HG03457 (cell line): Measurements from ENCODE around the gene GLP2R.
"Not testable (repeated sequence)": the region's sequence is repeated elsewhere in the genome, so short reads cannot be mapped to it uniquely, and the experiment has no call there.

ENCODE experiments used
- ATAC-seq: cut with Tn5 transposase; IDR thresholded peaks from one replicate; pipeline ENCODE4 v1.9.1; 2021; ENCODE audit warnings: moderate number of reproducible peaks; ENCODE audit not compliant: unreplicated experiment

GLP2R gene, protein sequence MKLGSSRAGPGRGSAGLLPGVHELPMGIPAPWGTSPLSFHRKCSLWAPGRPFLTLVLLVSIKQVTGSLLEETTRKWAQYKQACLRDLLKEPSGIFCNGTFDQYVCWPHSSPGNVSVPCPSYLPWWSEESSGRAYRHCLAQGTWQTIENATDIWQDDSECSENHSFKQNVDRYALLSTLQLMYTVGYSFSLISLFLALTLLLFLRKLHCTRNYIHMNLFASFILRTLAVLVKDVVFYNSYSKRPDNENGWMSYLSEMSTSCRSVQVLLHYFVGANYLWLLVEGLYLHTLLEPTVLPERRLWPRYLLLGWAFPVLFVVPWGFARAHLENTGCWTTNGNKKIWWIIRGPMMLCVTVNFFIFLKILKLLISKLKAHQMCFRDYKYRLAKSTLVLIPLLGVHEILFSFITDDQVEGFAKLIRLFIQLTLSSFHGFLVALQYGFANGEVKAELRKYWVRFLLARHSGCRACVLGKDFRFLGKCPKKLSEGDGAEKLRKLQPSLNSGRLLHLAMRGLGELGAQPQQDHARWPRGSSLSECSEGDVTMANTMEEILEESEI

GRCh38 chr17:9825641-9826150 is at the start of gene GLP2R:
TSS of gene GLP2R (plus strand) at chr17:9825924. CDS start at chr17:9826064, 140 bp downstream.
- no peak for ATAC-seq

GRCh38 chr17:9776911-9777310 is 48.8 kb upstream of the GLP2R start:
- no peak for ATAC-seq

GRCh38 chr17:9780552-9780951 is 45.2 kb upstream of the GLP2R start:
- no peak for ATAC-seq

GRCh38 chr17:9783050-9783449 is 42.7 kb upstream of the GLP2R start:
- no peak for ATAC-seq

GRCh38 chr17:9783465-9783864 is 42.3 kb upstream of the GLP2R start:
- ATAC-seq = not testable (repeated sequence)

- no peak for ATAC-seq
Observed at GRCh38 chr17:9784544-9784943, 41.2 kb upstream of the GLP2R start.

GRCh38 chr17:9788601-9789000 is 37.1 kb upstream of the GLP2R start:
- ATAC-seq = no peak

GRCh38 chr17:9790316-9790715 is 35.4 kb upstream of the GLP2R start:
- no peak for ATAC-seq

DNA sequence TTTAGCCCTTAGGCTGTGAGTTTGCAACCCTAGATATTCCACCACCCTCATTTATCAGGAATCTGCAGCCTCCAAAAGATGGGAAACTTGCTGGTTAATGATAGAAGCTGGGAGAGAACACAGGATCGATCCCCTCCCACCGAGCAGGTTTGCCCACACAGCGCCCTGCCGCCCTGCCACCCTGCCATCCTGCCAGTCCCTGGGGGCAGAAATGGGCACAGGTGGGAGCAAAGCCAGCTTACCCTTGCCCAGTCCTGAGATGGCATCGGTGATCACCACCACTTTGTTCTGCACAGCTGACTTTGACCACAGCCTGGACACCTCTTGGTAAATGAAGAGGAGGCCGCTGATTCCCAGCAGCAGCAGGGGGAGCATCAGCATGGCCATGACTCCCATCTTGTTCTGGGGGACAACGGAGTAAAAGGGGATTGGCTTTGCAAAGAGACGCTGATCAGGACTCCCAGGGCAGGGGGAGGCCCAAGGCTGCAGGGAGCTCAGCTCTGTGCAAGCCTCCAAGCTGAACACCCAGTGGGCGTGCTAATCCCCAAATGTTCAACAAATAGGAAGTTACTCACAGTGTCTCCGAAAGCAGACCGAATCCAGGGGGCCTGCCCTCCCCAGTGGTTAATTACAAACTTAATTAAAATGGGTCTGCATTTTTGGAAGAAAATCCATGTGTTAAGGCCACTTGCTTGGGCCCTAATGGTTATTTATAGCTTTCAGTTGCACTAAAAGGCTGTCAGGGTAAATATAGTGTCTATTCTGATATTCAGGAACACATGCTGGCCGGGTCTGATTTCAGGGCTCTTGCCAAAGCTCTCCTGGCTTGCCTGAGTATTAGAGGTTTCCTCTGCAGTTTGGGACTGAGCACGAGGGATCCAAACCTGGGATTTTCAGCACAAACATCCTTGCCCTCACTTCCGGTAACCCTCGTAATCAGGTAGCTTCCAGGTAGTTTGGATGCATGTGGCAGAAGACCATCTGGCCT is 34.5 kb upstream of the GLP2R start, which contains the start of gene DHRS7C:
Gene DHRS7C (minus strand): TSS at position 704 of the 988 bp plus-strand sequence. CDS start 308 bp downstream, at position 396.
- ATAC-seq = no peak

GRCh38 chr17:9792181-9792840 is 33.4 kb upstream of the GLP2R start:
- ATAC-seq = no peak

DNA sequence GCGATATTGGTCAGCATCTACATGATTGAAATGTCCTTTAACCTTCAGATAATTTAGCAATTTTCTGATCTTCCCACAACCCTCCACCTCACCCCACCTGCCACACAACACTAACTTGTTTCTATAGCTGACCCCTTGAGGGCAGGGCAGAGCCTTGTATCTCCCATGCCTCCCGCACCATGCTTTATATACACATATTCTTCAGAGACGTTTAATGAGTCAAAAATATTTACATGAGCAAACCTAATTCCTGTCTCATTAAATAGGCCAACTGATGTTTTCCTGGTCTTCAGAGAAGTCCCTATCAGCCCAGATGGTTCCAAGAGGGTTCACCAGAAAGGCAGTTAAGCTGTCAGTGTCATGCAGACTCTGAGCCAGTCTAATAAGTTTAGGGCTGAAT is 27.7 kb upstream of the GLP2R start:
- ATAC-seq = no peak

- no peak for ATAC-seq
Observed at GRCh38 chr17:9798724-9799123, 27.0 kb upstream of the GLP2R start.

DNA sequence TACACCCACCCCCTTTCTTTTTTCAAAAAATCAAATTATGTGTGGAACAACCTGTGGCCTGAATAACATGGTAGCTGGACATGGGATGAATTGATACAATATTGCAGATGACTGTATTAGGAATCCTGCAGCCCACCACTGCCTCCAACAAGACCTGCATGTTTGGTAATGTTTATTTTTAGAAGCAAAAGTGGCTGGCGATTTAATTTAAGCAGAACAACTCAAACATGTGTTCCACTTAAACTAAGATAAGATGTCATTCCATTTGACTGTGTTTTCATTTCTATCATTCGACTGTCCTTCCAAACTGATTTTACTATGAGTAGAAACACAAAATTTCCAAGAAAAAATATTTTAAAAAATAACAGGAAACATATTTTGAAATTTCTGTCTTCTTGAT is 24.2 kb upstream of the GLP2R start:
- ATAC-seq = no peak

GRCh38 chr17:9802294-9802693 is 23.4 kb upstream of the GLP2R start:
- no peak for ATAC-seq

DNA sequence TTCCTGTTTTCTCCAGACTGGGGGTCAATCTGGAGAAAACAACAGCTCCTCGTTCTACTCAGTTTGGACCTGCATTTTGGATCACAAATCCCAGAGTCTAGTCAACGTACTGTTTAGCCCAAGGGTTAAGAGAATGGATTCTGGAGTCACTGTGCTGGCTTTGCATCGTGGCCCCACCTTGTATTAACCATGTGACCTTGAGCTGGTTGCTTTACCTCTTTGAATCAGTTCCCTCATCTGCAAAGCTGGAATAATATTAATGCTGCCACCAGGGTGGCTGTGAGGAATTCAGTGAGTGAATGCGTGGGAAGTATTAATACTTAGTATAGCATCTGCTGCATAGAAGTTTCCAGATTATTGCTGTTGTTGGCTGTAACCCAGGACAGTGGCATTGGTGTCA is 23.0 kb upstream of the GLP2R start:
- ATAC-seq = no peak

DNA sequence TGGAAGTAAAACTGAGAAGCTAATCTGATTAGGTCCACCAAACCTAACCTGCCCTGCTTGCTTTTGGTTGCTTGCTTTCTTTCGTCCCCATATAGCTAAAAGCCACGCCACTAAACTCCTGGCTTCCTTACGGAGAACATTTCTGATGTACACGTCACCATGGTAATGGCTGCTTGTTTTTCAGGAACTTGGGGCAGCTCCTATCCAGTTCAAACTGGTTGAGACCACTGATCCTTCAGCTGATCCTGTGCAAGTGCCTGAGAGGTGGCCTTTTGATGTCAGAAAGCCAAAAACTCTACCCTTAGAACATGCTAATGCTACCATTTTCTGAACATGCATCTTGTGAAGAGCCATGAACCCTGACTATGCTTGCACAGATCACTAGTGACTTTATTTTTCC is 20.0 kb upstream of the GLP2R start:
- no peak for ATAC-seq

- no peak for ATAC-seq
Observed at GRCh38 chr17:9806699-9807098, 19.0 kb upstream of the GLP2R start.

GRCh38 chr17:9809409-9809808 is 16.3 kb upstream of the GLP2R start:
- no peak for ATAC-seq

- ATAC-seq = no peak
Observed at GRCh38 chr17:9810100-9810949, 15.4 kb upstream of the GLP2R start.

DNA sequence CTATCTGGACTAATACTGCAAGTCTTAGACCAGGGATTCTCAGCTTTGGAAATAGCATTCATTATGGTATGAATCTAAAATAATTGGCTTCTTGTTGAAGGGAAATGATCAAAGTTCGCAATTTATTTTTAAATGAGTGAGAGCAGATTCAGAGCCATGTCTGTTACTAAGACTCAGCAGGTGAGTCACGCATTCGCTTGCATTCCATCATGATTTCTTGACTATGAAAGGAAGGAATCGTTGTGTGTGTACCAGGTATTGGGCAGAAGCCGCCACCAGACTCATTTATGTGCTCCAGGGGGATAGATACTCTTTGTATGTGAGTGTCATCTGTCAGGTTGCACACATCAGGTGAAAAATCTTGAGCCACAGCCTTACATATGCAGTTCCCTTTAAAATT is 14.6 kb upstream of the GLP2R start:
- no peak for ATAC-seq
